HFFc6 (cell line): Measurements from ENCODE around the gene THADA. TPM values are rescaled to one million over a fixed set of nuclear protein-coding genes. Genes with fewer than 3 reads are reported as not detected.

Source experiments
- DNase-seq: peaks from one replicate; pipeline ENCODE4 v3.0.0-alpha.2; 2018
- H3K27ac Mint-ChIP-seq: 2 replicates; pipeline ENCODE4 v1.8.0; 2020; ENCODE audit warnings: mild to moderate bottlenecking, mixed read lengths
- H3K27me3 Mint-ChIP-seq: 2 replicates; pipeline ENCODE4 v1.8.0; 2021; ENCODE audit warnings: mild to moderate bottlenecking, moderate library complexity, mixed read lengths; ENCODE audit not compliant: insufficient read depth
- H3K36me3 Mint-ChIP-seq: 2 replicates; pipeline ENCODE4 v1.8.0; 2021; ENCODE audit warnings: low read depth, mixed read lengths
- H3K4me1 Mint-ChIP-seq: 2 replicates; pipeline ENCODE4 v1.8.0; 2020; ENCODE audit warnings: low read depth, mixed read lengths
- H3K4me3 Mint-ChIP-seq: 2 replicates; pipeline ENCODE4 v1.8.0; 2020; ENCODE audit warnings: mild to moderate bottlenecking, moderate library complexity, mixed read lengths
- H3K9me3 Mint-ChIP-seq: 2 replicates; pipeline ENCODE4 v1.8.0; 2020; ENCODE audit warnings: mild to moderate bottlenecking, mixed read lengths
- total RNA-seq, 6 experiments: library from RNA; stranded (reverse); fragmentation: NEBNext Ultra II Directional; extraction: Animal tissue kit (Norgen Biotek cat#: 25700); gene quantifications; 2 replicates in 1 of 6; 3 replicates in 5 of 6; pipeline ENCODE4 v1.2.3, GENCODE V29; 2021
- TF ChIP-seq, protein P1 (sequence below): fragments of 200-600 bp; sonication (generic); IDR thresholded peaks from 2 replicates; pipeline ENCODE4 v1.5.0; 2021; ENCODE audit warnings: antibody characterized with exemption, mild to moderate bottlenecking

THADA gene
- total RNA-seq, 6 experiments from 2014 or later, result 14.3 to 20.5 (median 17.3) TPM

DNA sequence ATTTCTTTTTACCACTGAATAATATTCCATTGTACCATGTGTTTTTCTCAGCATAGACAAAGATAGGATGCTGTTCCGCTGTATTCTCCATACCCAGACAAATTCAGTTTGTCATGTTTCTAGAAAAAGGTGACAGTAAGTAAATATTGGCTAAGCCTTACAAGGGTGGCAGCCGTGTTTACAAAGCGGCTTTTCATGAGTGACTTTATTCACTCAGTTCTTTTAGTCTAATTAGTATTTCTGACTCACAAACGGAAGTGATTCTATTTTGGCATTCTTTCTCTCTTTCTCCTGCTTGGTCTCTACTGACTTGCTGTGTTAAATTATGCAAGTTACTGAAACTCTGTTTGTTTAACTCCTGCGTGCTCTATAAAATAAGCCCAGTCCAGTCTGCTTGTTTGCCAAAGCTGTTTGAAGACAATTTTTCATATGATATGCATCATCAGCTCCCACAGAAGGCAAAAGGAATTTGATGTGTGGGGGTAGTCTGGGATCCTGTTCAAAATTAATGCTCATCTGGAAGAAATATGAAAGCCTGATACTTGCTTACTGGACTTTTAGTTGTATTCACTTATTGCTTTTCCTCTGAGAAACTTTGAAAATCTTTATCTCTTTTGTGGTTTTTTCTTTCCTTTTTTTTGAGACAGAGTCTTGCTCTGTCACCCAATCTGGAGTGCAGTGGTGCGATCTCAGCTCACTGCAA lies 38.9 kb upstream of the THADA start:
- no peaks in the 10 kb centered on the region for H3K9me3 Mint-ChIP-seq
- peak; percentile 77 for DNase-seq
- TF ChIP-seq, protein P1, sequence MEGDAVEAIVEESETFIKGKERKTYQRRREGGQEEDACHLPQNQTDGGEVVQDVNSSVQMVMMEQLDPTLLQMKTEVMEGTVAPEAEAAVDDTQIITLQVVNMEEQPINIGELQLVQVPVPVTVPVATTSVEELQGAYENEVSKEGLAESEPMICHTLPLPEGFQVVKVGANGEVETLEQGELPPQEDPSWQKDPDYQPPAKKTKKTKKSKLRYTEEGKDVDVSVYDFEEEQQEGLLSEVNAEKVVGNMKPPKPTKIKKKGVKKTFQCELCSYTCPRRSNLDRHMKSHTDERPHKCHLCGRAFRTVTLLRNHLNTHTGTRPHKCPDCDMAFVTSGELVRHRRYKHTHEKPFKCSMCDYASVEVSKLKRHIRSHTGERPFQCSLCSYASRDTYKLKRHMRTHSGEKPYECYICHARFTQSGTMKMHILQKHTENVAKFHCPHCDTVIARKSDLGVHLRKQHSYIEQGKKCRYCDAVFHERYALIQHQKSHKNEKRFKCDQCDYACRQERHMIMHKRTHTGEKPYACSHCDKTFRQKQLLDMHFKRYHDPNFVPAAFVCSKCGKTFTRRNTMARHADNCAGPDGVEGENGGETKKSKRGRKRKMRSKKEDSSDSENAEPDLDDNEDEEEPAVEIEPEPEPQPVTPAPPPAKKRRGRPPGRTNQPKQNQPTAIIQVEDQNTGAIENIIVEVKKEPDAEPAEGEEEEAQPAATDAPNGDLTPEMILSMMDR, result no peak
- peaks cover 43% of the 10 kb centered on the region for H3K27me3 Mint-ChIP-seq
- no peaks in the 10 kb centered on the region for H3K36me3 Mint-ChIP-seq
- H3K27ac Mint-ChIP-seq, result peak overlapping the region; percentile 65; the same call in 1 of the 2 replicates
- peak overlapping the region; percentile 27; the same call in 1 of the 2 replicates for H3K4me3 Mint-ChIP-seq
- H3K4me1 Mint-ChIP-seq, result peaks cover 28% of the 10 kb centered on the region

DNA sequence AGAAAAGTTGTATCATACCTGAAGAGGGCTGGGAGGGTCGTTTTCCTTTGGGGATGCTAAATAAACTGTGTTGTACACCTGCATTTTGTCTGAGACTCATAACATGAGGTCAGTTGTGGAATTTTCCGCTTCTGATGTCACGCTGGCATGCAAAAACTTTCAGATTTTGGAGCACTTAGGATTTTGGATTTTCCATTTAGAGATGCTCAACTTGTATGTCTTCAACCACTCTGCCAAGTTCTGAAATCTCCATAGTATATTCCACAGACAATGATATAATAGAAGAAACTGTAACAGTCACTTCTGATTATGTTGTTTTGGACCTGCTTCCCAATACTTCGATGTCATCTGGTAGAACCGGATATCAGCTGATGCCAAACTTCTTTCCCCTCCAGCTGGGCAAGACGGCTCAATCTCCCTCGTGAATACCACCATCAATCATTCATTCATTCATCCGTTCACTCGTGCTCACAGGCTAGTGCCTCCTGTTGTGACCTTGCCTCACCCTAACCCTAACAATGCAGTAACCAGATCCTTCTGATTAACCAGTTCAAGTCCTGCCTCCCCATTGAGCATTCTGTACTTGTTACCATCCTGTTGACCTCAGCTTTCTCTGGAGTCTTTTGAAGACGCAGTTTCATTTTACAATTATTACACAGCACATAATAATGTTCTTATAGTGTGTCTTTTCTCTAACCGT lies 35.9 kb upstream of the THADA start:
- Mint-ChIP-seq H3K27me3 (peaks cover 40% of the 10 kb centered on the region), H3K27ac (no peak overlapping the region), H3K4me1 (peaks cover 22% of the 10 kb centered on the region), H3K9me3 (no peaks in the 10 kb centered on the region), H3K4me3 (no peak overlapping the region), H3K36me3 (no peaks in the 10 kb centered on the region)
- no peak for DNase-seq
- TF ChIP-seq, protein P1, result no peak

DNA sequence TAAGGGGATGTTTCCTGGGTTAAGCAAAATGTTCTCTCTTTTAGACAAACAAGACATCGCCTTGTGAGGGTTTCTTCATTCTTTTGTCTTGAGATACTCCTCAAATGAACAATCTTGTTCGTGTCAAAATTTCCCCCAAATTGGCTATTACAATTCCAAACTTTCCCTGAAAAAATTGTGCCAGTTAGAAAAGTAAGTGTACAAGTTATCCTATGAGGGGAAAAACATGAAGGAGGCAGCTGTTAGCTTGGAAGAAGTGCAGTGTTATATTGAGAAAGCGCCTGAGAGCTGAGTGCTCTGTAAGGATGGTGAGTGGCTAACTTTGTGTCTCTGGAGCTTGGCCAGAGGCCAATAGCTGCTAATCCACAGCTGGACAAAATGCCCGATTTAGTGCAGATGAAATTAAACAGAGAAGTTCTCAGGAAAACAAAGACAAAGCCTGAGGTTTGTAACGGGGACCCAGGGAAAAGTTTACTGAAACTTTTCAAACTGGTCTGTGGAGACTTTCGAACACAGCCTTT lies 27.2 kb upstream of the THADA start:
- TF ChIP-seq, protein P1, result no peak
- Mint-ChIP-seq H3K4me1 (no peaks in the 10 kb centered on the region), H3K36me3 (no peaks in the 10 kb centered on the region), H3K4me3 (no peak overlapping the region), H3K27ac (no peak overlapping the region), H3K27me3 (peaks cover 39% of the 10 kb centered on the region), H3K9me3 (no peaks in the 10 kb centered on the region)
- DNase-seq, result no peak

DNA sequence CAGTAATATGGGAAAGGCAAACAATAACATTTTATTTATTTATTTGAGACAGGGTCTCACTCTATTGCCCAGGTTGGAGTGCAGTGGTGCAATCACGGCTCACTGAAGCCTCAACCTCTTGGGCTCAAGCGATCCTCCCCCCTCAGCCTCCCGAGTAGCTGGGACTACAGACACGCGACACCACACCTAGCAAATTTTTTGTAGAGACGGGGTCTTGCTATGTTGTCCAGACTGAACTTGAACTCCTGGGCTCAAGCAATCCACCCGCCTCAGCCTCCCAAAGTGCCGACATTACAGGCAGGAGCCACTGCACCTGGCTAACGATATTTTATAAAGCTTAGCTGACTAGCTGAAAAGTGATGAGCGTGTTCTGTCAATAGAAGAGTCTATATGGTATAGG lies 23.7 kb upstream of the THADA start:
- DNase-seq, result no peak
- Mint-ChIP-seq H3K4me3 (no peak overlapping the region), H3K27ac (no peak overlapping the region), H3K27me3 (peaks cover 31% of the 10 kb centered on the region), H3K9me3 (no peaks in the 10 kb centered on the region), H3K36me3 (no peaks in the 10 kb centered on the region), H3K4me1 (no peaks in the 10 kb centered on the region)
- TF ChIP-seq, protein P1, result no peak

DNA sequence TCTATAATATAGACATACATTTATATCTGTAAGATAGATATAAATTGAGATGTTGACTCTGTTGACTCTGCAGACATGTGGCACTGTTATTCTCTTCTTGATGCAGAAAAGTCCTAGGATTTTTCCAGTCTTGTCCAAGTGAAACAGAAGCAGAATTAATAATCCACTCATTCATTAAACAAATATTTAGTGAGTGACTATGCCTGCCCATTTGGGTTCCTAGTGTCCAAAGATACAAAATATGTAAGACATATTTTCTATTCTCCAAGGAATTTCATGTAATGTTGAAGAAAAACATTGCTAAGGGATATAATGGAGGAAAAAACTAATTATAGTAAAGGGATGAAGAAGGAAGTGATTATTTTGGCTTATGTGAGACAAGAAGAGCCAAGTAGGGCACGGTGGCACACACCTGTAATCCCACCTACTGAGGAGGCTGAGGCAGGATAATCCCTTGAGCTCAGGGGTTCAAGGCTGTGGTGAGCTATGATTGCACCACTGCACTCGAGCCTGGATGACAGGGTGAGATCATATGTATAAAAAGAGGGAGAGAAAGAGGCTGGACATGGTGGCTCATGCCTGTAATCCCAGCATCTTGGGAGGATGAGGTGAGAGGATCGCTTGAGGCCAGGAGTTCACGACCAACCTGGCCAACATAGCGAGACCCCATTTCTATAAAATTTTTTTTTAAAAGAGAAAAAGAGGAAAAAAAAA lies 21.3 kb upstream of the THADA start:
- no peaks in the 10 kb centered on the region for H3K9me3 Mint-ChIP-seq
- TF ChIP-seq, protein P1, result no peak
- H3K4me1 Mint-ChIP-seq, result peaks cover 5% of the 10 kb centered on the region
- no peaks in the 10 kb centered on the region for H3K36me3 Mint-ChIP-seq
- H3K27ac Mint-ChIP-seq, result no peak overlapping the region
- no peak for DNase-seq
- no peak overlapping the region for H3K4me3 Mint-ChIP-seq
- H3K27me3 Mint-ChIP-seq, result peaks cover 20% of the 10 kb centered on the region
